HL-60/S4 (cell line): ENCODE measurements around the gene GRM8.
"Not testable (repeated sequence)": the region's sequence is repeated elsewhere in the genome, so short reads cannot be mapped to it uniquely, and the experiment has no call there.

Experiments
- in situ Hi-C: fragments of 300-500 bp; cut with MboI; formaldehyde crosslinking; loops from 2 replicates; pipeline ENCODE4 v1.14.3; 2022; ENCODE audit warnings: low sequenced_read_pairs

Gene GRM8

GRCh38 chr7:126831241-126831640 lies 421.5 kb downstream of the GRM8 start:
- in situ Hi-C loops = not testable (repeated sequence)

GRCh38 chr7:126820925-126821324 lies 431.8 kb downstream of the GRM8 start:
- in situ Hi-C loops = no loop called here

GRCh38 chr7:126819197-126819484 lies 433.6 kb downstream of the GRM8 start:
- in situ Hi-C loops = no loop called here

- in situ Hi-C loops = no loop called here
These were observed 434.1 kb downstream of the GRM8 start for GRCh38 chr7:126818393-126819196.

- in situ Hi-C loops = no loop called here
These were observed 443.6 kb downstream of the GRM8 start for GRCh38 chr7:126809188-126809587.

- in situ Hi-C loops = no loop called here
These were observed 446.1 kb downstream of the GRM8 start for GRCh38 chr7:126806614-126807013.

GRCh38 chr7:126805351-126805750 lies 447.4 kb downstream of the GRM8 start:
- in situ Hi-C loops = no loop called here

GRCh38 chr7:126804604-126805003 lies 448.1 kb downstream of the GRM8 start:
- in situ Hi-C loops = no loop called here

GRCh38 chr7:126803990-126804389 lies 448.8 kb downstream of the GRM8 start:
- in situ Hi-C loops = no loop called here

GRCh38 chr7:126803060-126803665 lies 449.6 kb downstream of the GRM8 start:
- in situ Hi-C loops = no loop called here

GRCh38 chr7:126801733-126802132 lies 451.0 kb downstream of the GRM8 start:
- in situ Hi-C loops = no loop called here

GRCh38 chr7:126799541-126799940 lies 453.2 kb downstream of the GRM8 start:
- in situ Hi-C loops = no loop called here

- in situ Hi-C loops = no loop called here
These were observed 460.2 kb downstream of the GRM8 start for GRCh38 chr7:126792521-126792920.

- in situ Hi-C loops = no loop called here
These were observed 461.4 kb downstream of the GRM8 start for GRCh38 chr7:126791306-126791705.

GRCh38 chr7:126790763-126791162 lies 462.0 kb downstream of the GRM8 start:
- in situ Hi-C loops = no loop called here

GRCh38 chr7:126783613-126784012 lies 469.1 kb downstream of the GRM8 start:
- in situ Hi-C loops = no loop called here

- in situ Hi-C loops = no loop called here
These were observed 471.7 kb downstream of the GRM8 start for GRCh38 chr7:126780993-126781392.

GRCh38 chr7:126778101-126778500 lies 474.6 kb downstream of the GRM8 start:
- in situ Hi-C loops = no loop called here

GRCh38 chr7:126776498-126776897 lies 476.2 kb downstream of the GRM8 start:
- in situ Hi-C loops = no loop called here

GRCh38 chr7:126774077-126774476 lies 478.7 kb downstream of the GRM8 start:
- in situ Hi-C loops = no loop called here

GRCh38 chr7:126768836-126769235 lies 483.9 kb downstream of the GRM8 start:
- in situ Hi-C loops = no loop called here

GRCh38 chr7:126760914-126761577 lies 491.7 kb downstream of the GRM8 start:
- in situ Hi-C loops = no loop called here
